PC-3 (cell line): ENCODE results near the gene PIGX. TPM values are rescaled to one million over a fixed set of nuclear protein-coding genes. Genes with fewer than 3 reads are reported as not detected.

Experiments used
- ATAC-seq: fragments of 200-7000 bp; cut with Tn5 transposase; 2 replicates; pipeline ENCODE4 v1.9.1; 2020; ENCODE audit warnings: mild to moderate bottlenecking, moderate library complexity
- BruUV-seq: library from RNA; stranded (reverse); fragments of 400-500 nt; replicated peaks from 2 replicates; lab custom pipeline; 2021; lab: Mats Ljungman, UMichigan
- CTCF ChIA-PET: fragments of 300-600 bp; sonication (Branson Sonifier 250); formaldehyde crosslinking; loops from one replicate; lab custom pipeline; 2022; ENCODE audit warnings: antibody characterized with exemption; lab: Charles Lee
- POLR2A ChIA-PET: fragments of 300-600 bp; sonication (Branson Sonifier 250); formaldehyde crosslinking; loops from one replicate; lab custom pipeline; 2022; ENCODE audit warnings: antibody characterized with exemption; ENCODE audit not compliant: unreplicated experiment; lab: Charles Lee
- DNase-seq: peaks from one replicate; pipeline ENCODE4 v3.0.0-alpha.2; 2015
- H2AFZ ChIP-seq: fragments of 300-600 bp; sonication (generic); 2 replicates; pipeline ENCODE4 v1.6.0; 2016; ENCODE audit warnings: antibody characterized with exemption, low read length
- H3F3A ChIP-seq: fragments of 300-600 bp; sonication (generic); one replicate; pipeline ENCODE4 v1.6.0; 2017; ENCODE audit warnings: antibody characterized with exemption, low read length, control low read depth, mild to moderate bottlenecking; ENCODE audit not compliant: unreplicated experiment
- H3K27ac ChIP-seq: fragments of 300-600 bp; sonication (generic); 2 replicates; pipeline ENCODE4 v1.5.1; 2016; ENCODE audit warnings: mild to moderate bottlenecking, low read length
- H3K27me3 ChIP-seq: fragments of 300-600 bp; sonication (generic); 2 replicates; pipeline ENCODE4 v1.6.1; 2016; ENCODE audit warnings: low read length, mixed read lengths
- H3K36me3 ChIP-seq: fragments of 300-600 bp; sonication (generic); 2 replicates; pipeline ENCODE4 v1.6.1; 2016; ENCODE audit warnings: low read depth, mixed run types, low read length, mixed read lengths
- H3K4me1 ChIP-seq: fragments of 300-600 bp; sonication (generic); 2 replicates; pipeline ENCODE4 v1.5.1; 2016; ENCODE audit warnings: low read length; ENCODE audit not compliant: insufficient read depth
- H3K4me2 ChIP-seq: fragments of 300-600 bp; sonication (generic); 2 replicates; pipeline ENCODE4 v1.6.0; 2016; ENCODE audit warnings: low read length
- H3K4me3 ChIP-seq: fragments of 300-600 bp; sonication (generic); 2 replicates; pipeline ENCODE4 v1.5.1; 2016; ENCODE audit warnings: mild to moderate bottlenecking, low read length, mixed read lengths
- H3K79me2 ChIP-seq: fragments of 300-600 bp; sonication (generic); 2 replicates; pipeline ENCODE4 v1.6.1; 2017; ENCODE audit warnings: low read length, mixed read lengths
- H3K9ac ChIP-seq: fragments of 300-600 bp; sonication (generic); 2 replicates; pipeline ENCODE4 v1.6.0; 2016; ENCODE audit warnings: mild to moderate bottlenecking, low read length
- H3K9me2 ChIP-seq: fragments of 300-600 bp; sonication (generic); replicated peaks from 2 replicates; pipeline ENCODE4 v1.6.1; 2016; ENCODE audit warnings: mixed run types, low read length, mixed read lengths
- H3K9me3 ChIP-seq: fragments of 300-600 bp; sonication (generic); 2 replicates; pipeline ENCODE4 v1.6.1; 2016; ENCODE audit warnings: low read length, mixed read lengths
- H4K20me1 ChIP-seq: fragments of 300-600 bp; sonication (generic); 2 replicates; pipeline ENCODE4 v1.6.1; 2016; ENCODE audit warnings: low read length, mixed read lengths
- EZH2 ChIP-seq: fragments of 300-600 bp; sonication (generic); IDR thresholded peaks from one replicate; pipeline ENCODE4 v1.6.1; 2017; ENCODE audit warnings: antibody characterized with exemption, mild to moderate bottlenecking, low read length; ENCODE audit not compliant: unreplicated experiment
- EZH2phosphoT487 ChIP-seq: fragments of 300-600 bp; sonication (generic); IDR thresholded peaks from 2 replicates; pipeline ENCODE4 v1.6.1; 2018; ENCODE audit warnings: mild to moderate bottlenecking, antibody characterized with exemption, low read length, borderline replicate concordance
- intact Hi-C: fragments of 100-400 bp; cut with micrococcal nuclease; formaldehyde crosslinking; loops from 2 replicates; pipeline ENCODE4 v1.9.0; 2023
- total RNA-seq: library from RNA; depleted of rRNA; stranded (reverse); fragments of >200 nt; gene quantifications from 2 replicates; pipeline ENCODE4 v1.2.3, GENCODE V29; 2014
- TF ChIP-seq, protein P1 (sequence below): fragments of 300-600 bp; sonication (generic); conservative IDR thresholded peaks from 2 replicates; pipeline ENCODE4 v1.5.1; 2017; ENCODE audit warnings: antibody characterized with exemption, low read depth, mild to moderate bottlenecking, low read length

Gene PIGX
- total RNA-seq, 1 experiment from 2014 or later = 22.5 TPM

- ATAC-seq (no peak), DNase-seq (no peak)
- Histone ChIP-seq H3K79me2 (no peaks in the 10 kb centered on the region), H3K27ac (no peak overlapping the region), H3K27me3 (no peaks in the 10 kb centered on the region), H3K4me1 (peaks cover 12% of the 10 kb centered on the region), H3K4me3 (no peak overlapping the region), H3F3A (no peaks in the 10 kb centered on the region), H2AFZ (no peak overlapping the region), H3K9me3 (no peaks in the 10 kb centered on the region), H3K4me2 (no peak overlapping the region), H3K9ac (no peak overlapping the region), H4K20me1 (peaks cover 3% of the 10 kb centered on the region), H3K36me3 (0 out of 2 replicates have a peak, but pooled peaks cover 7% of the 10 kb centered on the region), H3K9me2 (no peaks in the 10 kb centered on the region)
- TF ChIP-seq, protein P1, sequence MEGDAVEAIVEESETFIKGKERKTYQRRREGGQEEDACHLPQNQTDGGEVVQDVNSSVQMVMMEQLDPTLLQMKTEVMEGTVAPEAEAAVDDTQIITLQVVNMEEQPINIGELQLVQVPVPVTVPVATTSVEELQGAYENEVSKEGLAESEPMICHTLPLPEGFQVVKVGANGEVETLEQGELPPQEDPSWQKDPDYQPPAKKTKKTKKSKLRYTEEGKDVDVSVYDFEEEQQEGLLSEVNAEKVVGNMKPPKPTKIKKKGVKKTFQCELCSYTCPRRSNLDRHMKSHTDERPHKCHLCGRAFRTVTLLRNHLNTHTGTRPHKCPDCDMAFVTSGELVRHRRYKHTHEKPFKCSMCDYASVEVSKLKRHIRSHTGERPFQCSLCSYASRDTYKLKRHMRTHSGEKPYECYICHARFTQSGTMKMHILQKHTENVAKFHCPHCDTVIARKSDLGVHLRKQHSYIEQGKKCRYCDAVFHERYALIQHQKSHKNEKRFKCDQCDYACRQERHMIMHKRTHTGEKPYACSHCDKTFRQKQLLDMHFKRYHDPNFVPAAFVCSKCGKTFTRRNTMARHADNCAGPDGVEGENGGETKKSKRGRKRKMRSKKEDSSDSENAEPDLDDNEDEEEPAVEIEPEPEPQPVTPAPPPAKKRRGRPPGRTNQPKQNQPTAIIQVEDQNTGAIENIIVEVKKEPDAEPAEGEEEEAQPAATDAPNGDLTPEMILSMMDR = no peak
- TF ChIP-seq EZH2 (no peak), EZH2phosphoT487 (no peak)
- intact Hi-C loops = no loop called here
- ChIA-PET CTCF (no interaction called here), POLR2A (no interaction called here)
- no TSS peak for BruUV-seq
Observed at GRCh38 chr3:196721097-196721496, 8.9 kb downstream of the PIGX start.

- peak; percentile 93 for ATAC-seq
- Histone ChIP-seq H3F3A (peaks cover 16% of the 10 kb centered on the region), H3K9me2 (no peaks in the 10 kb centered on the region), H3K9ac (no peak overlapping the region), H3K27ac (peak overlapping the region; percentile 76), H3K27me3 (no peaks in the 10 kb centered on the region), H3K4me1 (peaks cover 35% of the 10 kb centered on the region), H2AFZ (no peak overlapping the region), H4K20me1 (peaks cover 16% of the 10 kb centered on the region), H3K36me3 (peaks cover 8% of the 10 kb centered on the region; the same call in 1 of the 2 replicates), H3K79me2 (no peaks in the 10 kb centered on the region), H3K9me3 (no peaks in the 10 kb centered on the region), H3K4me3 (peak overlapping the region; percentile 13; the same call in 1 of the 2 replicates), H3K4me2 (peak overlapping the region; percentile 71)
- TF ChIP-seq EZH2phosphoT487 (no peak), EZH2 (no peak)
- TF ChIP-seq, protein P1 = no peak
- DNase-seq = peak; percentile 96
- CTCF ChIA-PET = no interaction called here
- no TSS peak for BruUV-seq
- intact Hi-C loops = loop anchor here (2.0 kb wide), 1 partner anchor 14 kb away; no protein-coding TSS in a partner anchor
- POLR2A ChIA-PET = interaction anchor here (0.5 to 0.6 kb wide), 3 partner anchors 36 to 141 kb away, joined by 5 to 6 read pairs (median 5); partner anchors contain the start of gene SENP5
Observed at GRCh38 chr3:196726788-196727675, 14.9 kb downstream of the PIGX start.
